Measurements from ENCODE around the gene MYO1C.

DNA sequence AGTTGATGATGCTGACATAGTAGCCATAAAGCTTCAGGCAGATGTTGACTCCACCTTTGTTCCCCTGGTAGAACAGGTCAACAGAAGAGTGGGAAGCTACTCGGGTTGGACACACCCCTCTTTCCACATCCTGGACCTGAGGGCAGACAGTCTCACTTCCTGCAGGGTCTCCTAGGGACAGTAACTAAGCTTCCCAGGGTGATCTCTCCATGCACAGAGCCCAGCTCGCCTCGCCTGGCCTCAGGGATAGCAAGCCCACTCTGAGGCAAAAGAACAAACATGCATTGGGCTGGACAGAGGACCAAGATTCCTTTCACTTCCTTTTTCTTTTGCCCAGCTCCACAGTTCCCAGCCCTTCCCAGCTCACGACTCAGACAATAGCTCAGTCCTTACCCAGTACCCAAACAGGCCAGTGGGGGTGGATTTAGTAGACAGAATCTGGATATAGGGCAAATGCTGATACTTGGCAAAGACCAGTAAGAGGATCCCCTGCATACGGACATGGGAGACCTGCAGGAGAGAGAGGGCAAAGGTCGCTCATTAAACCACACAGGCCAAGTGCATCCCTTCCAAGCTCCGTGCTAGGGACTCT lies 16.9 kb upstream of the MYO1C start:
- TF ChIP-seq EZH2 (IDR thresholded peaks at IDR 0.05) (no peak), POLR2AphosphoS5 (IDR thresholded peaks at IDR 0.05; ENCODE audit: borderline replicate concordance, low read depth, low read length) (no peak)

Data from SK-N-MC (cell line).